Activated effector memory CD4-positive, alpha-beta T cell treated with Interleukin-2 at 50 U/mL for 16 hours (primary cell): Measurements from ENCODE around the gene CDH4.
"Not testable (repeated sequence)": the region's sequence is repeated elsewhere in the genome, so short reads cannot be mapped to it uniquely, and the experiment has no call there.

Source experiments
- DNase-seq: peaks from one replicate; pipeline ENCODE4 v3.0.0-alpha.2; 2020

Gene CDH4

DNA sequence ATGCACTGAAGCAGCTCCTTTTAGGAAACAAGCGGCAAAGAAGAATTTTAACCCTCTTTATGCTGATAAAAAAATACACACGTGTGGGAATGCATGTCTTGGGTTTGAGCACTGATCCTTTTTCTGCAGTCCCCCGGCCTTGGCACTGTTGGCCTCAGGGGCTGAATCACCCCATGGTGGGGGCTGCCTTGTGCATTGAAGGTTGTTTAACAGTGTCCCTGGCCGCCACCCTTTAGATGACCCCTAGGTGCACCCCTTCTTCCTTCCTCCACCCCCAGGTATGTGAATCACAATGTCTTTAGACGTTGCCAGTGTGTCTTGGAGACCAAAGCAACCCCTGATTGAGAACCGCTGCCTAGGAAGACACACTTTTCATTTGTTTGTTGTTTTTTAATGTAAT lies 190.7 kb downstream of the CDH4 start:
- no peak for DNase-seq

DNA sequence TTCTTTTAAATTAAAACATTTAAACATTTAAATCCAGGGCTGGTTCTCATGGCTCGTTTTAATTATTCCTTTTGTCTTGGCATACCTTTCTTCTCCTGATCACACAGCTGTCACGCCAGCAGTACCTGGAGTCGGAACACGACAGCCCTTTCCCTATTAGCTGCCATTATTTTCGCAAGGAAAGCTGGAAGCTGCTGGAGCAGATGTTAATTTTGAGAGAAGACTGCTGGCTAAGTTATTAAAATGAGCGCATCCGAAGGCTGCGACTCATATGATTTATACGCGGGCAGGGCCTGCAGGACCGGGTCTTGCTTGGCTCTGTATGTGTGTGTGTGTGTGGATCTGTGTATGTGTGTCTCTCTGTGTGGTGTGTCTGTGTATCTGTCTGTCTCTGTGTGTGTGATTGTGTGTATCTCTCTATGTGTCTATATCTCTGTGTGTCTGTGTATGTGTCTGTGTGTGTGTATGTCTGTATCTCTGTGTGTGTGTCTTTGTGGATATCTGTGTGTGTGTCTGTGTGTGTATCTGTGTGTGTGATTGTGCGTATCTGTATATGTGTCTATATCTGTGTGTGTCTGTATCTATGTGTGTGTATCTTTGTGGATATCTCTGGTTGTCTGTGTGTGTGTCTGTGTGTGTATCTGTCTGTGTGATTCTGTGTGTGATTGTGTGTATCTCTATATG lies 191.5 kb downstream of the CDH4 start:
- DNase-seq = no peak

DNA sequence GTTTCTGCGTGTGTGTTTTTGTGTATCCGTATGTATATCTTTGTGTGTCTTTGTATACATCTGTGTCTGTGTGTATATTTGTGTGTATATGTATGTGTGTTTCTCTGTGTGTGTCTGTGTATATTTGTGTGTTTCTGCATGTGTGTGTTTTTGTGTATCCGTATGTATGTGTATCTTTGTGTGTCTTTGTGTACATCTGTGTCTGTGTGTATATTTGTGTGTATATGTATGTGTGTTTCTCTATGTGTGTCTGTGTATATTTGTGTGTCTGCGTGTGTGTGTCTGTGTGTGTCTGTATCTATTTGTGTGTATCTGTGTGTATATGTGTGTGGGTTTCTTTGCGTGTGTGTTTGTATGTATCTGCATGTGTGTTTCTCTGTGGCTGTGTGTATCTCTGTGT lies 192.6 kb downstream of the CDH4 start:
- no peak for DNase-seq

DNA sequence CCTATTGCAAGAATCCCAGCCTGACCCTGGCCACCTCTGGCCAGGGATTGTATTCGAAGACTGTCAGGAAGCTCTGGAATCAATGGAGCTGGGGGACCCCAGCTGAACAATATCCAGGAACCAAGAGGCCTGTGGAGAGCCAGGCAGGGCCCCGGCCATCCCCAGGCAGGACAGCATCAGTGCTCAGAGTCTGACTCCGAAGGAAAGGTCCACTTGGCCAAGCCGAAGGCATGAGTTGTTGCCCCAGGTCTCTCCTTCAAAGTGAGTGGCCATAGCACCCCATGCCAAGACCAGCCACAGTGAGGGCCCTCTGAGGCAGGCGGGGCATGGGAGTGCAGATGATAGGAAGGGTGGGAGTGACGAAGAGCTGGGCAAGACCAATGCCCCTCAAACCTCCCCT lies 193.1 kb downstream of the CDH4 start:
- DNase-seq = no peak

DNA sequence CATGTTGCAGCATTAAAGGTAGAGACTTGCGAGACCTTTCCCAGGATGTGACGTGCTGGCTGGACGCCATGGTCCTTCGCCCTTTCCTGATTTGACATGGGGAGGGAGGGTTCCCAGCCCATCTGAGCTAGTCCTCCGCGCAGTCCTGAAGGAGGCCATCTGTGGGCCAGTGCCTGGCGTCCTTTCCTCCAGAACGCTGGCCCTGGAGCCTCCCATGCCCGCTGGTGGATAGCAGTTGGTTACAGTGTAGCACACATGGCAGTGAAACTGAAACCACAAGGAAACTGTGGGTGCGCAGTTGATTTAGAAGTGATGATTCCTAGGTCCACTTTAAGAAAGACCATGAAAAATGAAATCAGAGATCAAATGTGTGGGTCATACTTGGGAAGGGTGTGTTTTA lies 193.7 kb downstream of the CDH4 start:
- DNase-seq = no peak

DNA sequence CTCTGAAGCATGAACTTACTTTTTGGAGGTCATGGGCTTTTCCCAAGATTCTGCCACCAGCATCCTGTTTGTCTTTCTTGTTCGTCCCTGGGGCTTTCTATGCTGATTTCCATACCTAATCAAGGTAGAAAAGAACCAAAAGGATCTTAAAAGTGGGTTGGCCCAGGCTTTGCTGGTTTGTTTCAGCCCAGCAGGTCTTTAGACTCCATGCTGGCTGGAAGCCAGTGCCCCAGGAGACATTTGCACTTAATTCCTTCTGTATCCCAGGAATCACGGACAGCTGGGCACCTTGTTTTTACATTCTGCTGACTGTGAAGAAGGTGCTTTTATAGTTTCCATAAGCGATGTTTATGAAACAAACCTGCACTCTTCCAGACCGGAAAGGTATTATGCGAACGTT lies 195.9 kb downstream of the CDH4 start:
- no peak for DNase-seq

DNA sequence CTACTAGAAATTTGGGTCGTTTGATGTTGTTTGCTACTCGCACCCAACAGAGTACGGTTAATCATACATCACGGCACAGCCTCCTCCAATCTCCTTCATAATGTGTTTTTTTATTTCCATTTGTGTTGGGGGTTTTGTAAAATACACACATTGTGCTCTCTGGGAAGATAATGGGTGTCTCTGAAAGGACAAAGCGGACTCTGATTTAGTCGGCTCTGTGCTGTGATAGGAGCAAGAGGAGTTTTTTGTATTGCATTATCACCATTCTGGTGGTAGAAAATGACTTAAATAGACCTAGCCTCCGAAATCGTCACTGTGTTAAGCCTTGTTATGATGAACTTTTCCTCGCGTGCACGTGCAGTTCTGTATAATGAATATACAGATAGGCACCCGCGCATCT lies 196.3 kb downstream of the CDH4 start:
- DNase-seq = no peak

DNA sequence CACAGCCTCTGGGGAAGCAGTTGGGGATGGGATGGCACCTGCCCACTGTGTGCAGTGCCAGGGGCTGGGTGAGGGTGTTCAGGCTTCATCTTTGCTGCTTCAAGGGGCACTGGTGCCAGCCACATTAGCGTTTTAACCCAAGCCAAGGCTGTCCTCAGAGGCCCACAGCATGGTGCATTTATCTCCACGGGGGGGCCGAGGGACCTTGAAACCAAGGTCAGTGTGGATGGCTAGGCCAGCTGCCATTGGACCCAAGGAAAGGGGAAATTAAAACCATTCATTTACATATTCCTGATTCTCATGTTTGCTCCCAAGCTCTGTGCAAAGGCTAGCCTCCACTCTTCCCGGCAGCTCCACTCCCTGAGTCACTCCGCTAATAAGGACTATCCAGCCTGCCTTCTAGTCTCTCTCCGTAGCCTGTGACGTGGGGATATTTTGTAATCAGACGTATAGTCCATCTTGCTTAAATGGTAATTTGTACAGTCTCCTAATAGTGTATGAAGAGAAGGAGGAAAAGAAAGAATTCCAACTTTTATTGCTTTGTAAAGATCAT lies 197.1 kb downstream of the CDH4 start:
- no peak for DNase-seq

DNA sequence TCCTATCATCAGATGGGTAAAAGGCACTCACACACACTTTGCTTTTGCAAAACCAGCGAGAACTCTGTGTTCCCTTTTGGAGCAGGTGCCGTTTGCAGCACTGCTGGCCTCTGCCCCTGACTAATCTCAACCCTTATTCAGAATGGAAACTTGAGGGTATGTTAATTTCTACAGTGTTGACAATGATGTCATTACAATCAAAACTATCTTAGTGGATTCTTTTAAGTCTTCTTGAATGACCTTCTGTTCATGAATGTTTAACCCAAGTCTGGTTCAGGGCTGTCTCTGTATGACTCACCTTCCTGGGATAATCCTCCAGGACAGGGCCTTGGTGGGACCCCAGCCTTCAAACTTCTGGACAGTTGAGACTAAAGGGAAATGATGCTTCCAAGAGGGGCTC lies 197.9 kb downstream of the CDH4 start:
- no peak for DNase-seq

DNA sequence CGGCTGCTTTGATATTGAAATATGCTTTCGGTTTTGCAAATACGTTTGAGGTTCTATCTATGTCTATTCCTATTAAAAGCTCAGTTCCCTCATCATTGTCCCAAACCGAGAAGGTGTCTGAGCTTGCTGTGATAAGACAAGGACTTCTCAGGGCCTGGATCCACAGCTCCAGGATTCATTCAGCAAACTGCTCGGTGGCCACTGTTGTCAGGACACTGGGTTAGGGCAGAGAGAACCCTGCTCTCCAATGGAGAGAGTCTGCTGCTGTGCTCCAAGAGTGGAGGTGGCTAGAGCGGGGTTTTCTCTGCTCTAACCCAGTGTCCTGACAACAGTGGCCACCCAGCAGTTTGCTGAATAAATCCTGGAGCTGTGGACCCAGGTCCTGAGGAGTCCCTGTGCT lies 198.5 kb downstream of the CDH4 start:
- DNase-seq = no peak

DNA sequence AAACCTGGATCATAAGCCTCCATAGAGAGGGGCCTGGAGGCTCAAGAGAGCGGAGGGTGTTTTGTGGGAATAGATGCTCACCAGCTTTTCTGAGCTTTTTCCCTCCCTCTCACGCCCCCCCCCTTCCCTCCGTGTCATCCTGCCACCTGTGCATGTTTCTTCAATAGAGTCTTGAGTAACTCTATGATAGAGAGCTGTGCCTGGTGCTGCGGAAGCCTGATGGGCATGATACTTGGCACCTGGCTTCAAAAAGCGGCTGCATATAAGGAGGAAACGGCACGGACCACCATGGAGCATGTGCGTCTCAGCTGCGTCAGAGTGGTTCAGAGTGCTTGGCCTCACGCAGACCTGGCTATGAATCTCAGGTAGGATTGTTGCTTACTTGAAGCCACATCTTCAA lies 198.9 kb downstream of the CDH4 start:
- no peak for DNase-seq

DNA sequence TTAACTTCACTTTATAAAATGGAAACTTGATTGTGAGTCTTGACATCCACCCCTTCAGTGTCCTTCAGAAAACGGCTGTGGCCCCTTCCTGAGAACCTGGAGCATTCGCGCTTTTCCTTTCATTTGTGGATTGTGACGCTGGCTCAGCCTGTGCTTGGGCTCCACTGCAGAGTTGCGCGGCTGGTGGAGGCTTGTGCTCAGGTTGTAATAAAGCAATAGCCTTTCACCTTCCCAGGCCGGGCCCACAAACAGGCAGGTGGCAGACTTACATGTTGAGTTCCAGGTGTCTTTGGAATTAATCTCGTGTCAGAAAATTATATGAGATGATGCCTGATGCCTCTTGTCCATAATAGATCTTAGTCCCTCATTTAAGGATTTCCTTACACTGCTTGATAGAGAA lies 199.9 kb downstream of the CDH4 start:
- no peak for DNase-seq

DNA sequence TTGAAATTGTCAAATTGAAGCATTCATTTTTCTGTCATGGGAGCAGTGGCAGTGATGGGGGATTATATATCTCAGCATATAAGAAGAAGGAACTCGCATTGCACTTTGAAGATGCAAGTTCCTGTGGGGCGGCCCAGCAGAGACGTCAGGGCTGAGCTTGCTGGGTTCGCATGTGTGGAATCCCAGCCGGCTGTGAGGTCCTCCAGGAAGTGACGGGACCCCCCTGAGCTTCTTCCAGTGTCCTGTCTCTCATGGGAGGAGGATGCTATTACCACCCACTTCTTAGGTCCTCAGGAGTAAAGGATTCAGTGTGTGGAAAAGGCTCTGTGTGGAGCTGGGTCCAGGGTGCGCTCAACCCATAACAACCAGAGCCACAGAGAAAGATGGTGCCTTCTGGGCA lies 201.2 kb downstream of the CDH4 start:
- no peak for DNase-seq

DNA sequence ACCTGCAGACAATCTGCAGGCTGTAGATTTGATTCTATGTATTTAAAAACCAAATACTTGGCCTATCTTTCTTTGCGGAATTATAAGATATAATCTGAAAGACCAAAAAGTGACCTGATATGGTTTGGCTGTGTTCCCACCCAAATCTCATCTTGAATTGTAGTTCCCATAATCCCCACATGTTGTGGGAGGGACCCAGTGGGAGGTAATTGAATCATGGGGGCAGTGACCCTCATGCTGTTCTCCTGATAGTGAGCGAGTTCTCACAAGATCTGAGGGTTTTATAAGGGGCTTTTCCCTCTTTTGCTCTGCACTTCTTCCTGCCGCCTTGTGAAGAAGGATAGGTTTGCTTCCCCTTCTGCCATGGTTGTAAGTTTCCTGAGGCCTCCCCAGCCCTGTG lies 201.6 kb downstream of the CDH4 start:
- DNase-seq = not testable (repeated sequence)

DNA sequence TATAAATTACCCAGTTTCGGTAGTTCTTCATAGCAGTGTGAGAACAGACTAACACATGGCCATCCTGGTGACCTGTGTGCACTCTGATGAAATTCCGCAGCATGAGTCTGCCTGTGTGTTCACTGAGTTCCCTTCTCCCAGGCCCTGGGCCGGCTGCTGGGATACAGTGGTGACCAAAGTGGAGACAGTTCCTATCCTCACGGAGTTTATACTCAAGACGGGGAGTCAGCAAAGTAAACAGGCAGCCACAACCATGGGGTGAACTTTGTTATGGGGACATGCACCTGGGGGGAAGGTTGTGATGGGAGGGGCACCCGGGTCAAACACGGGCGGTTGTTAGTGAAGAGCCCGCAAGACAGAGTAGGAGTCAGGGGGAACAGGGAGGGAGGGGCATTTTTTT lies 202.0 kb downstream of the CDH4 start:
- no peak for DNase-seq

DNA sequence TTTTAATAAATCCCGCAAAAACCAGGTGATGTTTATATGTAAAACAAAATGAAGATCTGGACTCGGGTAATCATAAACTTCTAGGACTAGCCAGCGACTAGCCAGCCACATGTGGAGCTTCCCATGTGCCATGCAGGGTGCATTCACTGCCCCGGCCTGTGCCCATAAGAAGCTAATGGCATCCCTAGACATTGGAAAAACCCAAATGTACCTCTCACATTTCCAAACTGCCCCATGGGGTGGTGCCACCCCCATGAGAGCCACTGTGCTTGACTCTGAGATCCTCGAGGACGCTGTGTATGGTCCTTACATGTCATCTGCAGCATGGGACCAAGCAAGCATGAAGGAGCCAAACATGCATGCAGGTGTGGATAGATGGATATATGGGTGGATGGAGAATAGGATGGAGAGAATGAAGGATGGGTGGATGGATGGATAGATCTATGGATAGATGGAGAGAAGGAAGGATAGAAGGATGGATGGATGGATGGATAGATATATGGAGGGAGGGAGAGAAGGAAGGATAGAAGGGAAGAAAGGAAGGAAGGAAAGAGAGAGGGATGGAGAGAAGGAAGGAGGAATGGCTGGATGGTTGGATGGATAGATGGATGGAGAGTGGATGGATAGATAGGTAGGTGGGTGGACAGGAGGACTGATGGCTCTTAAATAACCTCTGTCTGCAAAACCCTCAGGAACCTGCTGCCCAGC lies 203.6 kb downstream of the CDH4 start:
- DNase-seq = no peak

DNA sequence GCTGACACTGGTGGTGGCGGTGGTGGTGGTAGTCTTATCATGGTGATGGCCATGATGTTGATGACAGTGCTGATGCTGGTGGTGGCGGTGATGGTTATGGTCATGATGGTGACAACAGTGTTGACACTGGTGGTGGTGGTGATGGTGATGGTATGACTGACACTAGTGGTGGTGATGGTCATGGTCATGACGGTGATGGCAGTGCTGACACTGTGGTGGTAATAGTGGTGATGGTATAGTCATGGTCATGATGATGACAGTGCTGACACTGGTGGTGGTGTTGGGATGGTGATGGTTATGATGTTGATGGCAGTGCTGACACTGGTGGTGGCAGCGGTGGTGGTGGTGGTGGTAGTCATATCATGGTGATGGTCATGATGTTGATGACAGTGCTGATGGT lies 205.7 kb downstream of the CDH4 start:
- no peak for DNase-seq

DNA sequence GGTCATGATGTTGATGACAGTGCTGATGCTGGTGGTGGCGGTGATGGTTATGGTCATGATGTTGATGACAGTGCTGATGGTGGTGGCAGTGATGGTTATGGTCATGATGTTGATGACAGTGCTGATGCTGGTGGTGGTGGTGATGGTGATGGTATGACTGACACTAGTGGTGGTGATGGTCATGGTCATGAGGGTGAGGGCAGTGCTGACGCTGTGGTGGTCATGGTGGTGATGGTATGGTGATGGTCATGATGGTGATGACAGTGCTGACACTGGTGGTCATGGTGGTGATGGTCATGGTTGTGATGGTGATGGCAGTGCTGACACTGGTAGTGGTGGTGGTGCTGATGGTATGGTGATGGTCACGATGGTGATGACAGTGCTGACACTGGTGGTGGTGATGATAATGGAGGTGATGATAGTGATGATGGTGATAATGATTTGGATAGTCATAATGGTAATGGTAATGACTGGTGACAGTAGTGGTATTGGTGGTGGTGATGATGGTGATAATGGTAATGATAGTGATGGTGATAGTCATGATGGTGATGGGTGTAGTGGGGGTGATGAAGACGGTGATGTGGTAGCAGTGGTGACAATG lies 206.2 kb downstream of the CDH4 start:
- DNase-seq = no peak

DNA sequence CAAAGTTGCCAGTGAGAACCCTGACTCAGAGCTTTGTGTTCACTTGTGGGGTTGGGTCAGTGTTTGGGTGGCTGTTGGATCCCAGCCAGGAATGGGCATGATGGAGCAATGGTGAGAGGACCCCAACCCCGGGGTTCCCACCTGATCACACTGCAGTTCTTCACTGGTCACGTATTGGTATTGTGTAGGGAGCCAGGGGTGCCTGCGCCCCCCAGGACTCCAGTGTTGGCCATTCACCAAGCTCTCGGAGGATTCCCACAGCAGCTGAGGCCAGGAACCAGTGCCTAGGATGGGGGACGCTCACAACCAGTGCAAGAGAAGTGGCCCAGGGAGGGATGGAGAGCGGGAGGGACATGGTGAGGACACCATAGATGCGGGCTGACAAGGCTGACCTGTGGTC lies 207.2 kb downstream of the CDH4 start:
- DNase-seq = no peak

DNA sequence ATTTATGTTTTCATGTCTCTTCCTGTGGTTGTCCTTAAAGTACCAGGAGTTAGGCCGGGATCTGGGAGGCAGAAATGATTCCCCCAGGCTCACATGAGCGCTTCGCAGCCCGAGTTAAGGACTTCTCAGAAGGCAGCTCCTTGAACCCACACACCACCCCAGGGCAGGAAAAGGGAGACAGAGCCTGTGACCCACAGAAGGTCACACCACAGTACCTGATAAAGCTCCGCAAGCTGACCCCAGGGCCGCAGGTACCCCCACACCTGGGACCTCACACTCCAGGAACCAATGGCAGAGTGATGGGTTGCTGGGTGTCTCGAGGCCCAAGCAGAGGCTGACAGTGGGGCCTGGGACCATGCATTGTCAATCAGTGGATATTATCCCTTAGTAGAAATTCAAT lies 207.6 kb downstream of the CDH4 start:
- no peak for DNase-seq

DNA sequence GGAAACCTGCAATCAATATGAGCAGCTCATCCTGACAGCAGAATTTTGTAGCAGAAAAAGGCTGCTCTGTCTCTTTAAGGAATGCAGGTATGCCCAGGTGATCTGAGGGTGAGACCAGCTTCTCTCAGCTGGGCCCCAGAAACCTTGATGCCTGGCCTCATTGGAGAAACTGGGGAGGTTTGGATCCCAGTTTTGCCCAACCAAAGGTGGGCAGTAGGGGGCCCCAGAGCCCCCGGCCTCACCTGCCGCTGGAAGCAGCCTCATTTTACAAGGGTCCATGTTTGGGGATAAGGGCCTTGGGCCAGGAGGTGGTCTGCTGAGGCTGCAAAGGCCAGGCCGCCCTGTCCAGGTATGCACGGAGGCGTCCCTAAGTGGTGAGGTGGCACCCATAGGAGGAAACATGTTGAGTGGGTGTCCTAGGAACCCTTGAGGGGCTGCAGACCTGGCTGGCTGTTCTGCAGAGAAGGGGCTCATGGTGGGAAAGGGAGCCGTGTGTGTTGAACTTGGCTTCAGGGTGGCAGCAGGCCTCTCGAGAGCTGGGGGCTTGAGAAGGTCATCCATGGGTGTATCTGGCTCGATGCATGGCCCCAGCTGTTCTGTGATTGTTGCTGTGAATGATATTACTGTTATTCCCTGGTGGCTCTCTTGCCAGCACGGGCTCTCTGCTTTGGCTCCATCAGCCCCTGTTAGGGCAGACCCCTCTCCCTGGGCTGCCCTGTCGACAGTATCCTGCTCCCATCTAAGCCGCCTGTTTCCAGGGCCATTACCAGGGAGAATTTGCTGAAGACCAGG lies 208.4 kb downstream of the CDH4 start:
- DNase-seq = no peak

DNA sequence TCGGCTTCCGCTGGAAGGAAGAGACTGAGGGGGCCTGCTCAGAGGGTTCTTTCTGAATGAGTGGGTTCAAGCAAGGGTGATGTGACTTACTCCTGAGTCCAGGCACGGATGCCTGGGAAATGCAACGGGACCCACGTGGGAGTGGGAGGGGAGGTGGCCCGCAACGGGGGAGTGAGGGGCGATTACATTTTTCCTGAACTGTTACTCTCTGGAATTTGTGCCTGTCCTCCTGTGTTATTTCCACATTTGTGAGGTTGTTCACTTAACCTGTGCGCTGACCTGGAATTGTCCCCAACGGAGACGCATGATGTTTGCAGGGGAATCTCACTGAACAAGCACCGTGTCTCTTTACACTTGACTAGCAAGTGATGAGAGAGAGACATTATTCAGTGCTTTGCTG lies 209.4 kb downstream of the CDH4 start:
- DNase-seq = no peak
